T-cell (primary cell): ENCODE results near the gene SMARCE1. TPM values are rescaled to one million over a fixed set of nuclear protein-coding genes. Genes with fewer than 3 reads are reported as not detected.

Source experiments
- ATAC-seq, 4 experiments: fragments of 200-7000 bp in 3 of 4; fragments of 150-1000 bp in 1 of 4; cut with Tn5 transposase; replicated peaks in 1 of 4; 1 replicate in 3 of 4; 2 replicates in 1 of 4; pipeline ENCODE4 v1.10.0; 2021; ENCODE audit warnings: moderate library complexity in 3 of 4, mild to moderate bottlenecking in 2 of 4, moderate number of reproducible peaks in 1 of 4
- CTCF ChIA-PET, 2 donors: fragments of 300-600 bp; sonication (Branson Sonifier 250); formaldehyde crosslinking; loops; one replicate each; lab custom pipeline; 2022; ENCODE audit warnings: antibody characterized with exemption in 2 of 2; lab: Charles Lee
- POLR2A ChIA-PET, 2 donors: fragments of 300-600 bp; sonication (Branson Sonifier 250); formaldehyde crosslinking; loops; one replicate each; lab custom pipeline; 2022; ENCODE audit warnings: antibody characterized with exemption in 2 of 2; lab: Charles Lee
- DNase-seq, 35 experiments: peaks; one replicate each; pipeline versions ENCODE4 v3.0.0 to v3.0.0-alpha.2; 2013 to 2023
- H3K27ac ChIP-seq: one replicate; pipeline ENCODE4 v1.5.1; 2013; ENCODE audit warnings: low read length
- H3K27me3 ChIP-seq, 2 experiments: replicated peaks in 1 of 2; 1 replicate in 1 of 2; 2 replicates in 1 of 2; pipeline versions ENCODE4 v1.6.1 to v1.7.0; 2013; ENCODE audit warnings: low read length in 1 of 2, mixed read lengths in 1 of 2; ENCODE audit not compliant: control insufficient read depth in 2 of 2, insufficient read depth in 2 of 2; ENCODE audit errors: extremely low read depth in 1 of 2
- H3K36me3 ChIP-seq, 2 donors: 1 replicate in 1 of 2; 2 replicates in 1 of 2; pipeline versions ENCODE4 v1.6.1 to v1.7.0; 2013; ENCODE audit warnings: low read length in 1 of 2; ENCODE audit not compliant: control insufficient read depth in 2 of 2, insufficient read depth in 1 of 2; ENCODE audit errors: extremely low read depth in 1 of 2
- H3K4me1 ChIP-seq, 2 experiments: 1 replicate in 1 of 2; 2 replicates in 1 of 2; pipeline versions ENCODE4 v1.6.1 to v1.7.0; 2013; ENCODE audit warnings: low read length in 2 of 2, mixed read lengths in 1 of 2; ENCODE audit not compliant: insufficient read depth in 2 of 2, control insufficient read depth in 1 of 2; ENCODE audit errors: extremely low read depth in 1 of 2
- H3K4me3 ChIP-seq, 2 donors: 1 replicate in 1 of 2; 2 replicates in 1 of 2; pipeline versions ENCODE4 v1.5.1 to v1.7.0; 2013; ENCODE audit warnings: mild to moderate bottlenecking in 2 of 2, low read length in 1 of 2, moderate library complexity in 1 of 2; ENCODE audit not compliant: control insufficient read depth in 1 of 2; ENCODE audit errors: extremely low read depth in 1 of 2
- H3K9me3 ChIP-seq: 2 replicates; pipeline ENCODE4 v1.7.0; 2013
- H3K27ac Mint-ChIP-seq, 2 donors: one replicate each; pipeline ENCODE4 v1.8.0; 2020 to 2021; ENCODE audit warnings: mild to moderate bottlenecking in 2 of 2, mixed read lengths in 2 of 2
- H3K27me3 Mint-ChIP-seq, 2 donors: one replicate each; pipeline ENCODE4 v1.8.0; 2021 to 2022; ENCODE audit warnings: mixed read lengths in 2 of 2
- H3K36me3 Mint-ChIP-seq: one replicate; pipeline ENCODE4 v1.8.0; 2021; ENCODE audit warnings: mixed read lengths
- H3K4me1 Mint-ChIP-seq, 3 donors: one replicate each; pipeline ENCODE4 v1.8.0; 2020 to 2022; ENCODE audit warnings: mixed read lengths in 3 of 3, mild to moderate bottlenecking in 1 of 3
- H3K4me3 Mint-ChIP-seq, 3 donors: one replicate each; pipeline ENCODE4 v1.8.0; 2020 to 2022; ENCODE audit warnings: mild to moderate bottlenecking in 3 of 3, mixed read lengths in 3 of 3, moderate library complexity in 3 of 3
- H3K9me3 Mint-ChIP-seq, 3 donors: one replicate each; pipeline ENCODE4 v1.8.0; 2020 to 2022; ENCODE audit warnings: mixed read lengths in 3 of 3
- WGBS: methylation state at CpG from one replicate; pipeline ENCODE4 v1.1.5; 2013; ENCODE audit warnings: missing lambda C conversion rate; ENCODE audit not compliant: insufficient coverage; 5-methylcytosine and 5-hydroxymethylcytosine counted together
- total RNA-seq, 35 experiments: library from RNA in 6 of 35; stranded (reverse) in 6 of 35; fragments of 120-200 nt in 1 of 35; gene quantifications; one replicate each; pipeline versions ENCODE4 v1.2.1 to v1.2.4 and lab custom pipeline; 2013 to 2026

The SMARCE1 gene
- total RNA-seq, 5 donors from 2014 or later (not counting 1 experiment from before 2014, with no cell fraction given) = 72.6 to 80.8 (median 75.8) TPM

- ATAC-seq = peak; percentile 42 to 56 (median 52)
Observed at GRCh38 chr17:40605306-40605705, 42.3 kb downstream of the SMARCE1 start.

GRCh38 chr17:40604327-40605080 lies 43.1 kb downstream of the SMARCE1 start:
- peak overlapping the region; percentile 99 for H3K27ac ChIP-seq
- DNase-seq (peak in 1 of 35 experiments; percentile 24), ATAC-seq (no peak)
- peak overlapping the region; percentile 99 to 100 for H3K27ac Mint-ChIP-seq
- peaks cover 77 to 94% of the 10 kb centered on the region in 2 experiments for H3K4me1 ChIP-seq
- no peak overlapping the region for H3K4me3 ChIP-seq
- CTCF ChIA-PET = interaction anchor here (0.6 to 1.9 kb wide), 5 partner anchors 8 to 492 kb away, joined by 3 to 5 read pairs (median 4); no protein-coding TSS in a partner anchor
- POLR2A ChIA-PET = interaction anchor here (1.1 to 2.1 kb wide), 5 partner anchors 10 to 42 kb away, joined by 4 to 14 read pairs (median 10); partner anchors contain the start of gene CCR7 (in 1 of the 2)
- 77% methylated on average over 5 of the region's 8 CpGs for WGBS
- no peaks in the 10 kb centered on the region for H3K27me3 ChIP-seq
- no peaks in the 10 kb centered on the region for H3K36me3 Mint-ChIP-seq
- H3K27me3 Mint-ChIP-seq = no peaks in the 10 kb centered on the region
- H3K9me3 Mint-ChIP-seq = no peaks in the 10 kb centered on the region
- H3K4me1 Mint-ChIP-seq = peaks cover 94 to 99% (median 99%) of the 10 kb centered on the region in 3 donors
- no peaks in the 10 kb centered on the region for H3K9me3 ChIP-seq
- H3K36me3 ChIP-seq = no peaks in the 10 kb centered on the region
- peak overlapping the region; percentile 48 to 72 (median 57) for H3K4me3 Mint-ChIP-seq

More at GRCh38 chr17:40605306-40605705, 42.3 kb downstream of the SMARCE1 start:
- 19% methylated on average over 5 of the region's 6 CpGs for WGBS
- Histone ChIP-seq H3K27me3 (no peaks in the 10 kb centered on the region), H3K27ac (peak overlapping the region; percentile 99), H3K4me3 (no peak overlapping the region), H3K4me1 (peaks cover 74 to 92% of the 10 kb centered on the region in 2 experiments), H3K36me3 (no peaks in the 10 kb centered on the region), H3K9me3 (no peaks in the 10 kb centered on the region)
- Mint-ChIP-seq H3K4me3 (peak overlapping the region; percentile 48 to 72 (median 48)), H3K27ac (peak overlapping the region; percentile 99 to 100), H3K9me3 (no peaks in the 10 kb centered on the region), H3K36me3 (no peaks in the 10 kb centered on the region), H3K4me1 (peaks cover 94 to 99% (median 98%) of the 10 kb centered on the region in 3 donors), H3K27me3 (no peaks in the 10 kb centered on the region)
- ChIA-PET CTCF (interaction anchor here (0.6 to 1.4 kb wide), 2 partner anchors 10 to 14 kb away, joined by 3 read pairs; no protein-coding TSS in a partner anchor), POLR2A (interaction anchor here (0.7 to 2.1 kb wide), 5 partner anchors 18 to 43 kb away, joined by 3 to 12 read pairs (median 5); partner anchors contain the start of gene CCR7 (in 2 of the 2))
- DNase-seq = peak in 33 of 35 experiments; percentile 40 to 85 (median 68)

- POLR2A ChIA-PET = interaction anchor here (0.6 to 2.0 kb wide), 8 partner anchors 11 to 134 kb away, joined by 3 to 14 read pairs (median 4); no protein-coding TSS in a partner anchor
- peak overlapping the region in 1 of 2 donors; percentile 41 for H3K4me3 ChIP-seq
- H3K27me3 ChIP-seq = no peaks in the 10 kb centered on the region
- peak overlapping the region; percentile 99 for H3K27ac ChIP-seq
- Mint-ChIP-seq H3K4me3 (peak overlapping the region; percentile 72 to 77 (median 73)), H3K4me1 (peaks cover 94 to 99% (median 99%) of the 10 kb centered on the region in 3 donors), H3K27ac (peak overlapping the region; percentile 99 to 100), H3K36me3 (peaks cover 3% of the 10 kb centered on the region), H3K9me3 (no peaks in the 10 kb centered on the region), H3K27me3 (no peaks in the 10 kb centered on the region)
- DNase-seq (peak; percentile 42 to 90 (median 71)), ATAC-seq (peak; percentile 54 to 65 (median 62))
- no peaks in the 10 kb centered on the region for H3K36me3 ChIP-seq
- 34% methylated on average over 20 of the region's 22 CpGs for WGBS
- no peaks in the 10 kb centered on the region for H3K9me3 ChIP-seq
- H3K4me1 ChIP-seq = peaks cover 86 to 94% of the 10 kb centered on the region in 2 experiments
- CTCF ChIA-PET = interaction anchor here (0.7 to 1.9 kb wide), 4 partner anchors 10 to 43 kb away, joined by 3 to 5 read pairs (median 4); no protein-coding TSS in a partner anchor
Observed at GRCh38 chr17:40602445-40603443, 44.9 kb downstream of the SMARCE1 start.

- no peaks in the 10 kb centered on the region for H3K9me3 Mint-ChIP-seq
- peak overlapping the region; percentile 99 for H3K27ac ChIP-seq
- H3K4me3 Mint-ChIP-seq = peak overlapping the region in 2 of 3 donors; percentile 13 to 72
- ChIA-PET POLR2A (interaction anchor here in 1 of 2 donors (0.6 kb wide), 1 partner anchor 19 kb away, joined by 3 read pairs; no protein-coding TSS in a partner anchor), CTCF (interaction anchor here in 1 of 2 donors (0.5 kb wide), 1 partner anchor 114 kb away, joined by 4 read pairs; no protein-coding TSS in a partner anchor)
- ATAC-seq (no peak), DNase-seq (no peak)
- H3K36me3 Mint-ChIP-seq = peaks cover 3% of the 10 kb centered on the region
- no peaks in the 10 kb centered on the region for H3K27me3 ChIP-seq
- H3K9me3 ChIP-seq = no peaks in the 10 kb centered on the region
- H3K27ac Mint-ChIP-seq = peak overlapping the region; percentile 99 to 100
- 100% methylated on average over 2 of the region's 8 CpGs for WGBS
- peaks cover 97 to 100% (median 99%) of the 10 kb centered on the region in 3 donors for H3K4me1 Mint-ChIP-seq
- peaks cover 85 to 91% of the 10 kb centered on the region in 2 experiments for H3K4me1 ChIP-seq
- no peak overlapping the region for H3K4me3 ChIP-seq
- H3K27me3 Mint-ChIP-seq = no peaks in the 10 kb centered on the region
- no peaks in the 10 kb centered on the region for H3K36me3 ChIP-seq
Observed at GRCh38 chr17:40600486-40601046, 47.1 kb downstream of the SMARCE1 start.

GRCh38 chr17:40599468-40599763 lies 48.2 kb downstream of the SMARCE1 start:
- peak overlapping the region in 1 of 3 donors; percentile 77 for H3K4me3 Mint-ChIP-seq
- H3K36me3 Mint-ChIP-seq = peaks cover 3% of the 10 kb centered on the region
- no peak for DNase-seq
- CTCF ChIA-PET = no interaction called here
- 17% methylated on average over 1 of the region's 7 CpGs for WGBS
- peaks cover 96 to 99% (median 99%) of the 10 kb centered on the region in 3 donors for H3K4me1 Mint-ChIP-seq
- H3K27me3 Mint-ChIP-seq = no peaks in the 10 kb centered on the region
- peak overlapping the region; percentile 99 to 100 for H3K27ac Mint-ChIP-seq
- H3K4me3 ChIP-seq = no peak overlapping the region
- no peaks in the 10 kb centered on the region for H3K27me3 ChIP-seq
- peaks cover 78 to 81% of the 10 kb centered on the region in 2 experiments for H3K4me1 ChIP-seq
- no peak for ATAC-seq
- H3K27ac ChIP-seq = peak overlapping the region; percentile 99
- POLR2A ChIA-PET = no interaction called here
- H3K9me3 ChIP-seq = no peaks in the 10 kb centered on the region
- H3K36me3 ChIP-seq = no peaks in the 10 kb centered on the region
- no peaks in the 10 kb centered on the region for H3K9me3 Mint-ChIP-seq
